HG02870 (cell line): ENCODE data around the gene MGAT4D.
"Not testable (repeated sequence)": the region's sequence is repeated elsewhere in the genome, so short reads cannot be mapped to it uniquely, and the experiment has no call there.

Source experiments
- ATAC-seq: cut with Tn5 transposase; IDR thresholded peaks from one replicate; pipeline ENCODE4 v1.9.1; 2021; ENCODE audit warnings: mild to moderate bottlenecking, moderate library complexity; ENCODE audit not compliant: unreplicated experiment

The MGAT4D gene

GRCh38 chr4:140444347-140444746 lies 53.7 kb downstream of the MGAT4D start:
- ATAC-seq: not testable (repeated sequence)

DNA sequence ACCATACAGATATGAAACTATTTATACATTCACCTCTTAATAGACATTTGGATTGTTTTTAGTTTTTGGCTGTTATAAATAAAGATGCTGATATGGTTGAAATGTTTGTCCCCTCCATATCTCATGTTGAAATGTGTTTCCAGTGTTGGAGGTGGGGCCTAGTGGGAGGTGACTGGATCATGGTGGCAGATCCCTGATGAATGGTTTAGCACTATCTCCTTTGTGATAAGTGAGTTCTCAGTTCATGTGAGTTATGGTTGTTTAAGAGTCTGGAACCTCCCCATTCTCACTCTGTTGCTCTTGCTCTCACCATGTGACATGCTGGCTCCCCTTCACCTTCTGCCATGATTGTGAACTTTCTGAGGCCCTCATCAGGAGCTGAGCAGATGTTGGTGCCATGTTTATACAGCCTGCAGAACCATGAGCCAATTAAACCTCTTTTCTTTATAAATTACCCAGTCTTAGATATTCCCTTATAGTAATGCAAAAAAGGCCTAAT lies 58.4 kb downstream of the MGAT4D start:
- ATAC-seq: no peak

DNA sequence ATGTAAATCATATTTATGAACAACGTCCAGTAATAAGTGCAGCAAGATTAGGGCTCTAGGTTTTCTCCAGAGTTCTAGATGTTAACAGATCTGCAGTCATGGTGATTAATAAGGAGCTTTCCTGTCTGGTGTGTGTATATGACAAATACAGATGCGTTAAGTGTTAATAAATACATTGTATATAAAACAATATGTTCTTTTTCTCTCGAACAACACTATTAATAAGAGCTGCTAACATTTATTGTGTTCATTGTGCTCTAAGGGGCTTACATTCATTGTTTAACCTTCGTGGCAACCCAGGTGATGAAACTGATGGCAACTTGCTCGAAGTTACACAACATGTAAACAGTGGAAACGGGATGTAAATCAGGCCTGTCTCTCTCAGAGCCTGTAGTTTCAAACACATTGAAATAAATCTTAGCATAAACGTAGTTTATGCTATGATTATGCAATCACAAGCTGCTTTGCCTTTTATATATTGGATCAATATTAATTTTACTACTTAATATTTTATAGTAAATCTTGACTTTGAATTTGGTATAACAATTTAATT lies 70.1 kb downstream of the MGAT4D start:
- no peak for ATAC-seq

DNA sequence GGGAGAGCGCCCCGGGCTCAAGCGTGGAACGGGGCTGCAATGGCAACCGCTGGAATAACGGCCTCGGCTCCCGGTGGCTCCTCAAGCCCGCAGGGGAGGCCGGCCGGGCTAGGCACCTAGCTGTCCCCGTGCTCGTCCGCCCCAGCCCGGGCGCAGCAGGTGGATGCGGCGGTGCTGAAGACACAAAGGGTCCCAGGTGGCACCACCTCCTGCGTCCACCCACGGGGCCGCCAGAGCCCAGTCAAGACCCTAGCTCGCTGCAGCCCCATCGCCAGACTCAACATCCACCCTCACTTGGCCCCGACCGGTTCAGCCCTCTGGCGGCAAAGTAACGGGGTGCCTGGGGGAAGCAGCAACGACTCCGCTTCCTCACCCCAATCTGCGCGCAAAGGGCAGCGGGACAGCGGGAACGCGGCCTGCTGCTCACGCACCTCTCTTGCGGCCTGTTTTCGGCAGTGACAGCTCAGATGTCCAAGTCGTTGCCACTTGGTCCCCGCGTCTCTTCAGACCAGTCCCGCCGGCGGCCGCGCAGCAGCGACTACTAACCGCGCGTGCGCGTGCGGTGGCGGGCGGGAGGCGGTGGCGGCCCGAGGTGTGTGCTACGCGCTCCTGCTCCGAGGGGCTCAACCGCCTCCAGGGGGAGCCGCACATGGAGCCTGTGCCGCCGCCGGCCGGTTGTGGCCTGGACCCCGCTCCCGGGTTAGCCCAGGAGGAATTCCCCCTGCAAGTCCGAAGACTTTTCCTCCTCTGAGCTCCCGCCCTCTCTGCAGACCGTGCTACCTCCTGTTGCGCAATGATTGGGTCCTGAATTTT lies 70.8 kb downstream of the MGAT4D start, which contains the start of gene CLGN:
TSS of gene CLGN (minus strand) at position 543 of the 813 bp plus-strand sequence. CDS start 14,570 bp downstream, outside the sequence.
- peak; percentile 89 for ATAC-seq

- peak; percentile 12 for ATAC-seq
These were observed 71.4 kb downstream of the MGAT4D start for GRCh38 chr4:140426610-140427105.

DNA sequence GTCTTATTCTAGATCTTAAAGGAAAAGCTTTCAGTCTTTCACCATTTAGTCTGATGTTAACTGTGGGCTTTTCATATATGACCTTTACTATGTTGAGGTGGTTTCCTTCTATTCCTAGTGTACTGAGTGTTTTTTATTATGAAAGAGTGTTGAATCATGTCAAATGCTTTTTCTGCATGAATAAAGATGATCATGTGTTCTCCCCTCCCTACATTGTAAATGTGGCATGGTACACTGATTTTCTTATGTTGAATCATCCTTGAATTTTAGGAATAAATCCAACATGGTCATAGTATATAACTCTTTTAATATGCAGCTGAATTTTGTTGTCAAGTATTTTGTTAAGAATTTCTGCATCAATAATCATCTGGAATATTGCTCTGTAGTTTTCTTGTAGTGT lies 75.0 kb downstream of the MGAT4D start:
- no peak for ATAC-seq

- ATAC-seq: not testable (repeated sequence)
These were observed 84.7 kb downstream of the MGAT4D start for GRCh38 chr4:140413130-140413969.

DNA sequence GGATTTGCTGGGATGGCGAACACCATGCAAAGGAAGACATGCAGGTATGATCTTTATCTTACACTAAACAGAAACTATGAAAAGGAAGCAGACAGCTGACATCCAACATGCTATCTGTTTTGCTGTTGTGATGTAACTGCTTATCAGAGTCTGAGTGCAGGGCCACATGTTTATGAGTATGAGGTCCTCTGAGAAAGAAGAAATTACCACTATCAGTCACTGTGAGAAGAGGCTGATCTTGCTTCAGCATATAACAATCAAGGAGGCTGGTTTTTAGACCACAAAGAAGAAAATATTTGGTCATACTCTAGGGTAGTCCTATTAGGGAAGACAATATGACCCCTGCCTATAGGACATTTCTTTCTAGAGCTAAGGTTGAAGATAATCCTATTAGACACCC lies 89.1 kb downstream of the MGAT4D start:
- no peak for ATAC-seq

- no peak for ATAC-seq
These were observed 91.8 kb downstream of the MGAT4D start for GRCh38 chr4:140406292-140406691.

- no peak for ATAC-seq
These were observed 98.0 kb downstream of the MGAT4D start for GRCh38 chr4:140400111-140400510.

DNA sequence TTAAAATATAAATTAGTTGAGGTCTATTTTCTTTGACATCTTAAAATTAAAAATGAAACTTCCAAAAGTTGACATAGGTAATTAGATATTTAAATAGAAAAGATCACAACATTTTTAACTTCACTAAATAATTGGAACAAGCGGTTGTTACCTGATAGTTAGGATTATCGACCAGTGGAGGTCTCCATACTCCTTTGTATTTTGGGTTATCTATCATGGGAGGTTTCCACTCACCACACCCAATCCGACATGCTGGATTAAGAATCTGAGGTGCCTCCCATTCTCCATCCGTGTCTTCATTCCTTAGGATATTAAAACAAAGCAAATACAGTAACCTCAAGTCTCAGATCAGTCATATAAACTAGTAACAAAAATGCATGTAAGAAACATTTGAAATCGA lies 102.4 kb downstream of the MGAT4D start:
- no peak for ATAC-seq
